ENCODE data around the gene RNF125.
"Not testable (repeated sequence)": the region's sequence is repeated elsewhere in the genome, so short reads cannot be mapped to it uniquely, and the experiment has no call there.

The RNF125 gene

DNA sequence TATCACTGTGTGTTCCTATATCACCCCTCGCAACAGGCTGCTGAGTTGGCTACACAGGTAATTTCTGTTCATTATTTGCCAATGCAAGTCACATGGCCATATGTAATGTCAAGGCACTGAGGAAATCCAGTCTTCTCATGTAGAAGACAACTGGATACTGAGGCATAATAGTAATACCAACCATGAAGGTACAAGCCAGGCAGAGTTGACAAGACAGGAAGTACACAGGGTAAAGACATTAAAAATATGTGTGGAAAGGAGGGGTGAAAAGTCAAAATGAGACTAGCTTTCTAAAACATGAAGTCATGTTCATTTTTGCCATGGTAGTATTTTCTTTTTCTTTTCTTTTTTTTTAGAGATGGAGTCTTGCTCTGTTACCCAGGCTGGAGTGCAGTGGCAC lies 55.6 kb downstream of the RNF125 start:
- H3K4me3 ChIP-seq = no peak overlapping the region
- no peak overlapping the region for H3K27ac ChIP-seq
- TF ChIP-seq, protein P1, sequence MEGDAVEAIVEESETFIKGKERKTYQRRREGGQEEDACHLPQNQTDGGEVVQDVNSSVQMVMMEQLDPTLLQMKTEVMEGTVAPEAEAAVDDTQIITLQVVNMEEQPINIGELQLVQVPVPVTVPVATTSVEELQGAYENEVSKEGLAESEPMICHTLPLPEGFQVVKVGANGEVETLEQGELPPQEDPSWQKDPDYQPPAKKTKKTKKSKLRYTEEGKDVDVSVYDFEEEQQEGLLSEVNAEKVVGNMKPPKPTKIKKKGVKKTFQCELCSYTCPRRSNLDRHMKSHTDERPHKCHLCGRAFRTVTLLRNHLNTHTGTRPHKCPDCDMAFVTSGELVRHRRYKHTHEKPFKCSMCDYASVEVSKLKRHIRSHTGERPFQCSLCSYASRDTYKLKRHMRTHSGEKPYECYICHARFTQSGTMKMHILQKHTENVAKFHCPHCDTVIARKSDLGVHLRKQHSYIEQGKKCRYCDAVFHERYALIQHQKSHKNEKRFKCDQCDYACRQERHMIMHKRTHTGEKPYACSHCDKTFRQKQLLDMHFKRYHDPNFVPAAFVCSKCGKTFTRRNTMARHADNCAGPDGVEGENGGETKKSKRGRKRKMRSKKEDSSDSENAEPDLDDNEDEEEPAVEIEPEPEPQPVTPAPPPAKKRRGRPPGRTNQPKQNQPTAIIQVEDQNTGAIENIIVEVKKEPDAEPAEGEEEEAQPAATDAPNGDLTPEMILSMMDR (IDR thresholded peaks at IDR 0.05) = no peak
- DNase-seq (ENCODE audit: low spot score) = no peak

DNA sequence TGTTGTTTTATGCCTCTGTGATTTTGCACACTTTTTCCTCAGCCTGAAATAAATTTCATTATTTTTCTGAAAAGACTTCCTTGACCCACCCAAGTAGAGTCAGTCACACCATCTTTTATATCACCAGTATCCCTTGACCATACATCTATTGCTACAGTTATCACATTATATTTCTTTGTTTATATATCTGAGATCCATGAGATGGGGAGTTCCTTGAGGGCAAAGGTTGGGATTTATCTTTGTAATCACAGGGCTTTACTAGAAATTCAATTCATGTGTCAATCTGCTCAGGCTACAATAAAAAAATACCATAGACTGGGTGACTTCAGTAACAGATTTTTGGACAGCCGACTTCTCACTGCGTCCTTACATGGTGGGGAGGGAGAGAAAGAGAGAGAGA lies 60.2 kb downstream of the RNF125 start:
- Histone ChIP-seq H3K27ac (no peak overlapping the region), H3K4me3 (no peak overlapping the region)
- no peak for DNase-seq (ENCODE audit: low spot score)
- TF ChIP-seq, protein P1 (IDR thresholded peaks at IDR 0.05) = no peak

DNA sequence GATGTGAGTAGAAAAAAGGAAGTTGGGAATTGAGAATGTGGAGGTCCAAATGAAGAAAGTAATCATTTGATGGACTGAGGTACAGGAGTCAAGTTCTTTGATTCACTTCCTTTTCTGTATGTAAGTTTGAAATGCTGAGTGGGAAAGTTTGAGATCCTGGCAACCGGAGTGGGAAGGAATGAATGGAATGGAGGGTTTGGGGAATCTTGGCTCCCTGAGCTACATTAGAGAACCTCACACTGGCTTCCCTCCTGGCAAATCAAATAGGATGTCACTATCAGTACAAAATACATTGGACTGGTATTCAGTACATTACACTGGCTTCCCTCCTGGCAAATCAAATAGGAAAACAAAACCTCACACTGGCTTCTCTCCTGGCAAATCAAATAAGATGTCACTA lies 63.3 kb downstream of the RNF125 start:
- DNase-seq (ENCODE audit: low spot score) = no peak
- Histone ChIP-seq H3K4me3 (no peak overlapping the region), H3K27ac (no peak overlapping the region)
- TF ChIP-seq, protein P1 (IDR thresholded peaks at IDR 0.05) = no peak

DNA sequence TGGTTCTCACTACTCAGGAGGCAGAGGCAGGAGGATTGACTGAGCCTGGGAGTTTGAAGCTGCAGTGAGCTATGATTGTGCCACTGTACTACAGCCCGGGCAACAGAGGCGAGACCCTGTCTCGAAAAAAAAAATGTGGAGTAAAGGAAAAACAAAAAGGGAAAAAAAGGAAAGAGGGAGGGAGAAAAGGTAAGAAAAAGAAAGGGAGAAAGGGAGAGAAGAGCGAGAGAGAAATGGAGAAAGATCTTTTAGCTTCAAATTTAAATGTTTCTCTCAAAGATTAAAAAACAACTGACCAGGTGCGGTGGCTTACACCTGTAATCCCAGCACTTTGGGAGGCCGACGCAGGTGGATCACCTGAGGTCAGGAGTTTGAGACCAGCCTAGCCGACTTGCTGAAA lies 65.2 kb downstream of the RNF125 start:
- no peak for DNase-seq (ENCODE audit: low spot score)
- H3K27ac ChIP-seq = no peak overlapping the region
- no peak overlapping the region for H3K4me3 ChIP-seq
- TF ChIP-seq, protein P1 (IDR thresholded peaks at IDR 0.05) = no peak

DNA sequence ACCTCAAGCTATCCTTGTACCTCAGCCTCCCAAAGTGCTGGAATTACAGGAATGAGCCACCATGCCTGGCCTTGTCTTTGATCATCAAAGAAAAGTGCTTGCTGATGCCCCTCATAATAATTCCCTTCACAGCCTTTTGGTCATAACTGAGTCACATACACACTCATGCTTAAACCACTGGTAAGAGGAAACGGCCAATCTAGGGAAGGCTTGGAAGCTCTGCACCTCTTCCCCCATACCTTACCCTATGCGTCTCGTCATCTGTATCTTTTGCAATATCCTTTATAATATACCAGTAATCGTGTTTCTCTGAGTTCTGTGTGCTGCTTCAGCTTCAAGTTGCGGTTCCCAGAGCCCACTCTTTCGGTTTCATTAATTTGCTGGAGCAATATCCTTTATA lies 68.3 kb downstream of the RNF125 start:
- H3K4me3 ChIP-seq = no peak overlapping the region
- H3K27ac ChIP-seq = no peak overlapping the region
- TF ChIP-seq, protein P1 (IDR thresholded peaks at IDR 0.05) = no peak
- DNase-seq (ENCODE audit: low spot score) = no peak

DNA sequence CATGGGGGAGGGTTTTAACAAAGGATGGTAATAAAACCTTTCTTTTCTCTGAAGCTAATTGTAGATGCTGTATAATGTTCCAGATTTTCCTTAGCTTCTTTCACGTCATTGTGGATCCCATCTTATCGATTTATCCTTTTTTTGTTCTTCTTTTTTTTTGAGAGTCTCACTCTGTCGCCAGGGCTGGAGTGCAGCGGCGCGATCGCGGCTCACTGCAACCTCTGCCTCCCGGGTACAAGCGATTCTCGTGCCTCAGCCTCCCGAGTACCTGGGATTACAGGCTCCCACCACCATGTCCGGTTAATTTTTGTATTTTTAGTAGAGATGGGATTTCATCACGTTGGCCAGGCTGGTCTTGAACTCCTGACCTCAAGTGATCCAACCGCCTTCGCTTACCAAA lies 72.2 kb downstream of the RNF125 start:
- H3K4me3 ChIP-seq; H3K27ac ChIP-seq; DNase-seq (ENCODE audit: low spot score): not testable (repeated sequence)

DNA sequence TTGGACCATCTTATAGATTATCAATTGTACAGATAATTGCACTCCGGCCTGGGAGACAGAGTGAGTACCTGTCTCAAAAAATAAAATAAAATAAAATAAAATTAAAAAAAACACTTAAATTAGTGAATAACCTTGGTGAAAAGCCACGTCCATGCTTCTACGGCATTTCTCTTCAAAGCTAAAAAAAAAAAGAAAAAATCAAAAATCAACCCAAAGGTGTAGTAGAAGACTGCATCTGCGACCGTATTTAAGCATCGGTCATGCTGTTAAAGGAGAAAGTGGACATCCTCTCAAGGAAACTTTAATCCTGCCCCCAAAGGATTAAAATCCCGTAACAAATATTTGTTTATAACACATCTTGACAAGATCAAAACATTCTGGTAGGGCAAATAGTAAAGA lies 72.7 kb downstream of the RNF125 start:
- DNase-seq (ENCODE audit: low spot score) = no peak
- TF ChIP-seq, protein P1 (IDR thresholded peaks at IDR 0.05) = no peak
- Histone ChIP-seq H3K4me3 (peak overlapping the region; percentile 92), H3K27ac (peak overlapping the region; percentile 98 to 99)
